Measurements from ENCODE around the gene THBS1.

THBS1 gene

DNA sequence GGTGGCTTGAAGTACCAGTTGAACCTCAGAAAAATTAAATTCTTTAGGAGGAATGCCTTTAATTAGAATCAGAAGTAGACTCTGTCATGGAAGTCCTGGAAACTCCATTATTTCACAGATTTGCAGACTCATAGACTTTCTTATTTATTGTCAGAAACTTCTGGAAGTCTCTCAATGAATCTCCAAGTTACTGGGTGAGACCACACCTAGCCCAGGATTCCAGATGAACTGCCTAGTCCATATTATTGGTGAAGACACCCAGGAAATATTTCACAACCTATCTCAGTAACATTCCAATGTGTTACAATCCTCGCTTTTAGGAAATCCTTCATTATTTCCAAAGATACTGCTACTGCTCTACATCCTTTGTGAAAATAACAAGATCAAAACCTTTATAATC lies 6.5 kb upstream of the THBS1 start:
- DNase-seq, result no peak

DNA sequence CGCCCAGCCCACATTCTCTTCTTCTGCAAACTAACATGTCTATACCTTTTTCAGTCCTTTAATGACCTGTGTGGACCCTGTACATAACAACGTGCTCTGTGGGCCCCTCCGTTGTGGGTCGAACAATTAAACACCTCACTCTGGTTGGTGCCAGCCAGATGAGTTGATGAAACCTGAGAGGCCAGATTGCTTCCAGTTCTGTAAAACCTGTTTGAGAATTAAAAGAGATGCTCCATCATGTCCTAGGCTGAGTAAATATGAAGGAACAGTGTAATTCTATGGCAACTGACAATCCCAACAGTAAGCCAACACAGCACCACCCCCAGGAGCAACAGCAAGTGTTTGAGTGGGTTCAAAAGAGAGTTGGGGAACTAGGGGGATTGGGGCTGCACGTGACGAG lies 5.7 kb upstream of the THBS1 start:
- DNase-seq, result no peak

DNA sequence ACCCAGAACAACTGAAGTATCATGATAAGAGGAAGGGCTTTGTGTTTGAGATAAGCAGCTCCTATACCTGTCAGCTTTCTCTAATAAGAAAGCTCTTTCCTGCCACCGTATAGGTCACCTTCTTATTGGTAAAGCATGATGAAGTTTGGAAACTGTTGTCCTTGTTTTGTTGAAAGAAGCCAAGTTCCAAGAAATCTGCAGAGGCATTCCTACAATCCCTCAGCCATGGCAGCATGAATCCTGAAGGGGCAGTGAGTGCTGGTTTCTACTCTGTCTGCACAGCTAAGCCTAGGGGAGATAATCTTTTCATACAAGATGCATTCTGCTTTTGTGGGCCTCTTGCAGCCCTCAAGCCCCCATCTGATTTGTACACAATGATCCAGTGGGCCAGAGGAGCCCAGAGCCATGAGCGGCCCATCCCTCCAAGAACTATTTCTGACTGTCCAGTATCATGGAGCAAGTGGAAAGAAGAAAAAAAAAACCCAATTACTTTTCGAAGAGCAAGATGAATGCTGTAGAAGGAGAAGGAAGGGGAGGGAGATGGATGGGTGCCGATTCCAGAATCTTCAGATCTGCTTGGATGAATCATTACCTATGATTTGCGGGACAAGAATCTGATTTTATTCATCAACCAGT lies 1.9 kb upstream of the THBS1 start:
- no peak for DNase-seq

DNA sequence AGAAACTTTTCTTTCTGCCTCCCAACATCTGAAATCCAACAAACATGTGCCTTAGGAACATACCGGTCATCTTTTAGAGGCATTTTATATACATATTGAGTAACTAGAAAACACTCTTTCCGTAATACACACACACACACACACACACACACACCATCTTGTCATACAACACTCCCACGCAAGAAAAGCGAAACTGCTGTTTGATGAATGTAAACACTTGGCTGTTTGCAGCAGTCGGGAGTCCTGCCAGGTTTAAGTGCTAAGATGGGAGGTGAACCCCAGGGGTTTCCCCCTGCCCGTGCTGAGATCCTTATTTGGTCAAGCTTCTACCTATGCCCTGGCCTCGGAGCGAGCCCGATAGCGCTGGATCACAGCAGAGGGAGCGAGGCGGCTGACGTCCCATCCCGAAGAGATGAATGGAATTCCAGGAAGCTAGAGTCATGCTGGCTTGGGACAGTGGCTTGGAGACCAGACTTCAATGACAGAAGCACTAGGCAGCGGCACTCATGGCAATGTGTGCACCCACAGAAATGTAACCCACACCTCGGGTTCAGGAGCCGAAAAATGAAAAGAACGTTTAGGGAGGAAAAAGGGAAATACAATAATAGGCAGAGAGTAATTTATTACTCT lies 1.3 kb upstream of the THBS1 start:
- DNase-seq, result no peak

DNA sequence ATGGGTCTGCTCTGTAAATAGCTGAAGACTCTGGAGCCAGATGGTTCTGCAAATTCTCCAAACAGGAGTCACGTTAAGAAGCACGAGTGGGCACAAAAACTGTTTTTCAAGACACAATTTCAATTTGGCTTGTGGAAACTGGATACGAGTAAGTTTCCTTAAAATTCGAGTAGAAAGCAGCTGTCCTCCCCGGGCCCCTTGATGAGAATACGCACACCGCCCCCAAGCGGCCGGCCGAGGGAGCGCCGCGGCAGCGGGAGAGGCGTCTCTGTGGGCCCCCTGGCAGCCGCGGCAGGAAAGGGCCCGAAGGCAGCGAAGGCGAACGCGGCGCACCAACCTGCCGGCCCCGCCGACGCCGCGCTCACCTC lies 778 bp upstream of the THBS1 start:
- peak; percentile 73 for DNase-seq

DNA sequence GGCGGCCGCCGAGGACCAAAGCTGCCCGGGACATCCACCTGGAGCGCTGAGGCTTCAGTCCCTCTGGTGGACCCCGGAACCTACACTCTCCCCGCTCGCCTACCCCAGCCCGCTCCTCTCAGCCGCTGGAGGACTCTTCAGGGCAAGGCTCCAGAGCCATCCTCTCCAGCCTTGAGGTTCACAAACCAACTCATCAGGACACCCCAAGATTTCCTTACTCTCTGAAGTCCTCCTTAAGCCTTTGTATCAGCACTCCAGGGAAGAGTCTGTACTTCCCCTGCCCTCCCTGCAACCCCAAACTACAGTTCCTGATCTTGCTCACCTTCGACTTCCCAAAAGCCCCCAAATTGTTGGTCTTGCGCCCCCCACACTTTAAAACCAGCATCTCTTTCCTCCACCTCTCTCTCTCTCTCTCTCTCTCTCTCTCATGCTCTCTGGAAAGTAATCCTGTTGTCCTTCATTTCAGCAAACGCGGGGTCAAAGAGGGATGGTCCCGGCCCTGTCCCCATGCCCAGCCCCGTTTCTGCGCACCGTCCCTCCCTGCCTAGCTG lies 438 bp downstream of the THBS1 start:
- DNase-seq, result no peak

DNA sequence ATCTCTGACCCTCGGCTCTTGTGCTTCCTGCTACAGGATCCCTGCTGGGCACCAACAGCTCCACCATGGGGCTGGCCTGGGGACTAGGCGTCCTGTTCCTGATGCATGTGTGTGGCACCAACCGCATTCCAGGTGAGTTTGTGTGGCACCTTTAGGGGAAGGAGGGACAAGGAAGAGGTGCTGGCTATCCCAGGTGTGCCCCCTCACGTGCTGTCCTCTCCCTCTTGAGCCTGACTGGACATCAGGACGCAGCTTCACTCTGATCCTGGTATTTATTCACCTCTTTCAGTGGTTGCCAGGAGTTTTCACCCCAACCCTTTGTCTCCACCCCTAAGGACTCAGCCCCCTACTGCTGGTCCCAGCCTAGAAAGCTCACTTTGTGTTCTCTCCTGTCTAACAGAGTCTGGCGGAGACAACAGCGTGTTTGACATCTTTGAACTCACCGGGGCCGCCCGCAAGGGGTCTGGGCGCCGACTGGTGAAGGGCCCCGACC lies 960 bp downstream of the THBS1 start:
- no peak for DNase-seq

DNA sequence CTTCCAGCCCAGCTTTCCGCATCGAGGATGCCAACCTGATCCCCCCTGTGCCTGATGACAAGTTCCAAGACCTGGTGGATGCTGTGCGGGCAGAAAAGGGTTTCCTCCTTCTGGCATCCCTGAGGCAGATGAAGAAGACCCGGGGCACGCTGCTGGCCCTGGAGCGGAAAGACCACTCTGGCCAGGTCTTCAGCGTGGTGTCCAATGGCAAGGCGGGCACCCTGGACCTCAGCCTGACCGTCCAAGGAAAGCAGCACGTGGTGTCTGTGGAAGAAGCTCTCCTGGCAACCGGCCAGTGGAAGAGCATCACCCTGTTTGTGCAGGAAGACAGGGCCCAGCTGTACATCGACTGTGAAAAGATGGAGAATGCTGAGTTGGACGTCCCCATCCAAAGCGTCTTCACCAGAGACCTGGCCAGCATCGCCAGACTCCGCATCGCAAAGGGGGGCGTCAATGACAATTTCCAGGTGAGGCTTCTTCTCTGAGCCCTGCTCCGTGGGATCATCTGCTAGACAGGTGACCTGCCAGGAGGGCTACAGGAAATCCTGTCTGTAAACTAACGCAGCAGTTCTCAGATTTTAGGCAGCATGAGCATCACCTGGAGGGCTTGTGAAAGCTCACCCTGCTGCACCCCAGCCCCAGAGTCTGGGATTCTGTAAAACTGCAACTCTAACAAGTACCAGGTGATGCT lies 1.6 kb downstream of the THBS1 start:
- DNase-seq, result no peak

DNA sequence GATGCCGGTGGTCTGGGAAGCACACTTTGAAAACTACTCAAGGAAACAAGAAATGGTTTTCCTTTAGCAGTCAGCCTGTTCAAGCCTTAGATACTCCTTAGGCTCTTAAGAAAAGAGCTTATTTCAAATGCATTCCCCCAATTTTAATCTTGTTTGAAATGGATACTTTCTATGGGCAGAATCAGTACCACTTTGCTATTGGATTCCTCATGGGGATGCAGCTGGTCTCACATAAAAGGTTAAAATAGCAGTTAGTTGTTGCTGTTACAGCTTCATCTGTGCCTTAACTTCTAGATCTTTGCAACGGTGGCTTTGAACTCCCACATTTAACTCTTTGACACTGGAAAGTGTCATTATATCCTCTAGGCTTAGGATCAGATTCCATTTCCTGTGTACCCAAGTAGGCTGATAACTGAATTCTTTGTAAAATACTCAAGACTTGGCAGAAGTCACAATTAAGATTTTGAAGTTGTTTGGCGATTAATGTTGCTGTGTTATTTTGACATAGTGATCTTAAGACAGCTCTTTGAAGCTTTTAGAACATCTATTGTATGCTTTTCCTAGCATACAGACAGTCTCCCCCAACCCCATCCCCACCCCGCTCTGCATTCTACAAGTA lies 2.2 kb downstream of the THBS1 start:
- no peak for DNase-seq

DNA sequence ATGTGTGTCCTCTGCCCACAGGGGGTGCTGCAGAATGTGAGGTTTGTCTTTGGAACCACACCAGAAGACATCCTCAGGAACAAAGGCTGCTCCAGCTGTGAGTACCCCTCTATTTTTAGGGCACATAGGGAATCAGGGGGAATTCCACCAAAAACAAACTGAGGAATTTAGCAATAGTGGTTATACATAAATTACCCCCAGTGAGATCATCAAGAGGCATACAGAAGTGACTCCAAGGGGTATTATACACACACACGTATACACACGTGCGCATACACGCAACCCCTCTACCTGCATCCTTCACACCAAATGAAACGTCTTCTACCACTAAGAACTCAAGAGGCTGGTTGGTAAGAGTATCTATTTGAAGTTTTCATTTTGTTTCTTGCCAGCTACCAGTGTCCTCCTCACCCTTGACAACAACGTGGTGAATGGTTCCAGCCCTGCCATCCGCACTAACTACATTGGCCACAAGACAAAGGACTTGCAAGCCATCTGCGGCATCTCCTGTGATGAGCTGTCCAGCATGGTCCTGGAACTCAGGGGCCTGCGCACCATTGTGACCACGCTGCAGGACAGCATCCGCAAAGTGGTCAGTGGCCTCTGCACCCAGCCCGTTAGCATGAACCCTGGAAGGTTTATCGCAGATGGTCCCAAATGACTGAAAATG lies 2.9 kb downstream of the THBS1 start:
- no peak for DNase-seq

DNA sequence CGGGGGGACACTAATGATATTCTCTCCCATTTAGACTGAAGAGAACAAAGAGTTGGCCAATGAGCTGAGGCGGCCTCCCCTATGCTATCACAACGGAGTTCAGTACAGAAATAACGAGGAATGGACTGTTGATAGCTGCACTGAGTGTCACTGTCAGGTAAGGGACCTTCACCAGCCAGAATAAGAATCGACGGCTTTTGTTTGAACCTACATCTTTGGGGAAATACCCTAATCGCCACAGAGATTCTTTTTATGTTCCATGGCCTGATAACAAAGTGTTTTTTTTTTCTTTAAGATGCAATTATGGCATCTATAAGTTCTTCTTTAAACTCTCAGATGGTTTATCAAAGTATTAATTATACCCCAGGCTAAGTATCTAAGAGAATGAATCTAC lies 3.4 kb downstream of the THBS1 start:
- no peak for DNase-seq

DNA sequence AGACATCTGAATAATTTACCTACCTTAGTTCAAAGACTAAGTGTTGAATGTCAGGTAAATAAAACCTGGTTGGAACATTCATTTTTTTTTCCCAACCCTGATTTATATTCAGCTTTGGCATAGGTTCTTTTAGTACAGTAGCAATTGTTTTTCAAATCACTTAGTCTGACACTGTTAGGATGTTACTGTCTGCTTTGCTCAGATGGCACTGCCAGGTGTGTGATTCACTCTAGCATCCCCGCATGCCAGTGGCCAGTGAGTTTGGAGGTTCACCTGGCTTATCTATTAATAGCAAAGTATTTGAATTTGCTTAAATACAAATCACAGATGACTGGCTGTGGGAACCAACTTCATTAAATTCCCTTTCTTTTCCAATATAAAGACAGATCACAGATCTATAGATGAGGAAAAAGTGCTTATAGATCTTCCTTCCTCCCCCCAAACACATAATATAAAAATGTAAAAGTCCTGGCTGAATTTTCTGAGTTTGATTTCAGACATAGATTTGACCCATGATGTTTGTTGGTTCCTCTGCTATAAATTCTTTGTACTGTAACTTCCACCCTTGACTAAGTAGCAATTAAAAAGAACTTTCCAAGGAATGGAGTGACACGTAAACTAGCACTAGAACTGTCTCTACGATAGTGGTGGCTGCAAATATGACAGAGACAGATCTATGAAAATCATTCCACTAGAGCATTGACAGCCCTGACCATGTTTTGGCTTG lies 3.9 kb downstream of the THBS1 start:
- DNase-seq, result no peak

DNA sequence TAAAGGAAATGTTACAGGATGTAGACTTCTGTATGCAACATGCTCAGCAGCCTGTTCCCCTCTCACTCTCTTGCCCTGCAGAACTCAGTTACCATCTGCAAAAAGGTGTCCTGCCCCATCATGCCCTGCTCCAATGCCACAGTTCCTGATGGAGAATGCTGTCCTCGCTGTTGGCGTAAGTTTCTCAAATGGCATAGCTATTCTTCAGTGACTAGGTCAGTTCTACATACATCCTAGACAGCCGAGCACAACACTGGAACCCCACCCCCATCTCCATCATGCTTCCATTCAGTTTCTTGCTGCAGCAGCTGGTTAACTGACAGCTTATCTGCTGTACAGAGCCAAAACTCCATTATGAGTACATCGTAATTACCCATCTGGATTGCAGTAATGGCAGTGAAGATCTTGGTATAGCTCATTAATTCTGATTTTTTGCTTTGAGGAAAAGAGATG lies 4.5 kb downstream of the THBS1 start:
- DNase-seq, result no peak

DNA sequence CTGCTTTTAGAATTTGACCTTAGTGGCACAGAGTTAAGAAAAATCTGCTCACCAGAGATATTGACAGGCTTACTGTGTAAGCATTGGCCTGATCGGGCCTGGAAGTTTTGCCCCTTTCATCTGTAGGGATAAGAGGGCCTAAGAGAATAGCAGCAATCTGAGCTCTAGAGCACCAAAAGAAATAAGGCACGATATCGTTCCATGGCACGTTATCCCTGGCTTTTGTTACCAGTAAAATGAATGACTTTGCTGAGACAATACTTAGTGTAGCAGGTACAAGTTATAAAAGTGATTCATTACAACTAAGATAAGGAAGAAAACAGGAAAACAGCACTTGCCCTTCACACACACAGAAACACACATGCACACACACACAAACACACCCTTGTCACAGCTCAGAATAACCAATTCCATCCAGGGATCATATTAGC lies 5.0 kb downstream of the THBS1 start:
- DNase-seq, result no peak

DNA sequence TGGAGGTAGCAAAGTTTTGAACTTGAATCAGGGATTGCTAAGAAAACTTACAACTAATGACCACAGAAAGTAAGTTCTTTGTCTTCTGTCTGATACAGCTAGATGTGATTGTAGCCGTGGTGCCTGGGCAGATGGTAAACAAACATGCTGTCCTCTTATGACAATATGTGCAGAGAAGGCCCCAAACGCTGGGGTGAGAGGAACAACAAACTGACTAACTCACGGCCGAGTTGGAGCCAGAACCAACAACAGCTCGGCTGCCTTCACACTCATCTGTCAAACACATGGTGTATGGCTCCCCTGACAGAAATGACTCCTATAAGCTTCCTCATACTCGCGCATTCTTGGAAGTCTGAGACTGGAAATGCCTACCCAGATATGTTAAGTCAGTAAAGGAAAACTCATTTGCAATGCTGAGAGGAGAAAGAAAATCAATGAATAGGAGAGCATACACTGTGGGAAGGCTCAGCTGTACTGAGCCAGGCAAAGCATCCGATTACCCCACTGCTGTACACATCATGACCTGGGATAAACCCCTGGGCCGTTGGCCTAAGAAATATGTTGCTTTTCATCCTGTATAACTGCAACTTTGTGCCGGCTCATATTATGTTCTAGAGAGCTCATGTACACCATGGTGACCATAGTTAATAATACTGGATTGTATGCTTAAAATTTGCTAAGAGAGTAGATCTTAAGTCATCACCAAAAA lies 5.7 kb downstream of the THBS1 start:
- DNase-seq, result no peak

DNA sequence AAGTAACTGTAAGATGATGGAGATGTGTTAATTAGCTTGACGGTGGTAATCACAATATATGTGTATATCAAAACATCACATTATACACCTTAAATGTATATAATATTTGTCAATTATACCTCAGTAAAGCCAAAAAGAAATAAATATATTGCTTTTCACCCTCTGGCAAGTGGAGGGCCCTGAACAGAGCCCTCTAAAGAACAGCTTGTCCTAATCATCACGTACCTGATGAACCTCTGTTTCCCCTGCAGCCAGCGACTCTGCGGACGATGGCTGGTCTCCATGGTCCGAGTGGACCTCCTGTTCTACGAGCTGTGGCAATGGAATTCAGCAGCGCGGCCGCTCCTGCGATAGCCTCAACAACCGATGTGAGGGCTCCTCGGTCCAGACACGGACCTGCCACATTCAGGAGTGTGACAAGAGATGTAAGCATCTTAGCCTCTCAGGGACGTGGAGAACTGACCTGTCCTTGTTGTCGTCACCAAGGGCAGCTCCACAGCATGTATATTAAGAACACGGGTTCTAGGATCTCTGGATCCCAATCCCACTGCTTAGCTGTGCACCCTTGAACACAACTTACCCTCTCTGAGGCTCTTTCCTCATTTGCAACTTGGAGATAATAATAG lies 6.3 kb downstream of the THBS1 start:
- no peak for DNase-seq

DNA sequence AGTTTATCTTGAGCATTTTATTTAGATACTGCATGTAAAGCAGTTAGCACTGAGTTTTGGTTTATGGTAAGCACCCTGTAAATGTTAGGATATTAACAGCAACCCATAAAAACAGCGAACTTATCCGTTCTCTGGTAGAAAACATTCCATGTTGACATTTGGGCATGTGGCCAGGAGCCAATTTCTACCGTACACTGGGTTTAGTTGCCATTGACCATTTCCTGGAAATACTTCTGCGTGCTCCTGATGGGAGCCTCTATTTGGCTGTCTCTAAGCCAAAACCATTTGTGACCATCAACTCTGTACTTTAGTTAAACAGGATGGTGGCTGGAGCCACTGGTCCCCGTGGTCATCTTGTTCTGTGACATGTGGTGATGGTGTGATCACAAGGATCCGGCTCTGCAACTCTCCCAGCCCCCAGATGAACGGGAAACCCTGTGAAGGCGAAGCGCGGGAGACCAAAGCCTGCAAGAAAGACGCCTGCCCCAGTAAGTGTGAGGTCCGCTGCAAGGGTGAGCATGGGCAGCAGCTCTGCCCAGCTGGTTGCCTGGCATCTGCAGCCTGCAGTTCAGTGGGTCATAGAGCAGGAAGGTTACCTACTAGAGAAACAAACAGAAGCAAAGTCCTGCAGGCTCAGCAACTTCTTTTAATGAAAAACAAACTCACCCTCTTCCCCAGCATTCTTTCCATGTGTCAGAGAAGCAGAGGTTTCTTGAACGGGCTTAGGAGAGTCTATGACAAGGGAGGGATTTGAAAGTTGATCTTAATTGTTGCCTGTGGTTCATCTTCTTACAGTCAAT lies 7.1 kb downstream of the THBS1 start:
- DNase-seq, result no peak

DNA sequence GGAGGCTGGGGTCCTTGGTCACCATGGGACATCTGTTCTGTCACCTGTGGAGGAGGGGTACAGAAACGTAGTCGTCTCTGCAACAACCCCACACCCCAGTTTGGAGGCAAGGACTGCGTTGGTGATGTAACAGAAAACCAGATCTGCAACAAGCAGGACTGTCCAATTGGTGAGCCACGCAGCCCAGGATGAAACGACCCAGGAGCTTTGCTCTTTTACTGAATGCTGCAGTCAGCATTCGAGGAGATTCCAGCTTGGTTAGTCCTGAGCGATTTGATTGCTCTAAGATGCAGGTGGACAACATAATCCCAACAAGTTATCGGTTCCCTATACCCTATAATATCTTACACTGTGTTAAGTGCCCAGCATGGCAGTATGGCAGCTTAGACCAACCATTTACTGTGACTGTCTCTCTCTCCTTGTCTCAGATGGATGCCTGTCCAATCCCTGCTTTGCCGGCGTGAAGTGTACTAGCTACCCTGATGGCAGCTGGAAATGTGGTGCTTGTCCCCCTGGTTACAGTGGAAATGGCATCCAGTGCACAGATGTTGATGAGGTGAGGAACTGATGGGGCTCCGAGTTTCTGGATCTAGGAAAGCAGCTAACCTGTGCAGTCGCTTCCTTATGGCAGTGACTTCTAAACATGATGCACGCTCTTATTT lies 7.8 kb downstream of the THBS1 start:
- DNase-seq, result no peak

DNA sequence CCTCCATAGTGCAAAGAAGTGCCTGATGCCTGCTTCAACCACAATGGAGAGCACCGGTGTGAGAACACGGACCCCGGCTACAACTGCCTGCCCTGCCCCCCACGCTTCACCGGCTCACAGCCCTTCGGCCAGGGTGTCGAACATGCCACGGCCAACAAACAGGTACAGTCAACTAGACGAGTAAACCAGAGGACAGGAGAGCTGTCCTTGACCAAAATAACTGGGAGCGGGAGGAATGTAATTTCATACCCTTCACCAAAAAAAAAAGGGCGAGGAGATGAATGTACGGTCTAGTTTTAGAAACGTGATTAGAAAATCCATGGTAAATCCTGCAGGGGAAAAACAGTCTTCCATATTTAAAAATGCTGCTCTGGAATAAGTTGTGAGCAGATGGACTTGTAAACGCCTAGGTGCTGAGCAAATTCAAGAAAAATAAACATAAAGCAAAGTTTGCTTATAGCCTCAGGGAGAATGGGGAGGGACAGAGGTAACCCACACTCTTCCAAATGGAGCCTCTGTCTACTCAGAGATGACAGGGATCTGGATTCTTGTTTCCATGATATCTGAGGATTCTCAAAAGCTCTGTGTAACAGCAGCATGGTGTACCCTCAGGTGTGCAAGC lies 8.4 kb downstream of the THBS1 start:
- DNase-seq, result no peak
